ENCODE results near the gene TRAF2. TPM values are rescaled to one million over a fixed set of nuclear protein-coding genes. Genes with fewer than 3 reads are reported as not detected.

Gene TRAF2
- total and polyA plus RNA-seq, 2 of the 8 experiments (the other 6 are each of a cell fraction or from before 2014, with no cell fraction given), result 26.9 to 50.2 TPM

DNA sequence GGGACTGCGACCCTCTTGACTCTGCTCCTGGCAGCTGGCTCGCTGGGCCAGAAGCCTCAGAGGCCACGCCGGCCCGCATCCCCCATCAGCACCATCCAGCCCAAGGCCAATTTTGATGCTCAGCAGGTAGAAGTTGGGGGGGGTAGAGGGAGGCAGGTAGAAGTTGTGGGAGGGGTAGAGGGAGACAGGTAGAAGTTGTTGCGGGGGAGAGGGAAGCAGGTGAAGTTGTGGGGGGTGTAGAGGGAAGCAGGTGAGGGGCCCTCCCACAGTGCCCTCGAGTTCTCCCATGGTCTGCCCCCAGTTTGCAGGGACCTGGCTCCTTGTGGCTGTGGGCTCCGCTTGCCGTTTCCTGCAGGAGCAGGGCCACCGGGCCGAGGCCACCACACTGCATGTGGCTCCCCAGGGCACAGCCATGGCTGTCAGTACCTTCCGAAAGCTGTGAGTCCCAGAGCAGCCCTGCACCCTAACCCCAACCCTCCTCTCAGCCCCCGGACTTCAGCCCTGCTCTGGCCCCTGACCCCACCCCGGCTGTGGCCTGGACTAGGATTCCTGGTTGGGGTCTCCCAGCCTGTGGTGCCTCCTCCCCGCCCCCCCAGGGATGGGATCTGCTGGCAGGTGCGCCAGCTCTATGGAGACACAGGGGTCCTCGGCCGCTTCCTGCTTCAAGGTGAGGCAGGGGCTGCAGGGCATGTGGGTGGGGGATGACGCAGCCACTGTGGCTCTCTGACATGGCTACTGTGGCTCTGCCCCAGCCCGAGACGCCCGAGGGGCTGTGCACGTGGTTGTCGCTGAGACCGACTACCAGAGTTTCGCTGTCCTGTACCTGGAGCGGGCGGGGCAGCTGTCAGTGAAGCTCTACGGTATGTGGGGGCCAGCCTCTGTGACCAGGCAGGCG, 59.3 kb downstream of the TRAF2 start (continued):
- no peak for TF ChIP-seq CREB1 (IDR thresholded peaks at IDR 0.05)
- no peak for TF ChIP-seq SP4 (IDR thresholded peaks at IDR 0.05; ENCODE audit: low read length)
- TF ChIP-seq NANOG (IDR thresholded peaks at IDR 0.05; ENCODE audit: insufficient read depth, low read depth, low read length, poor library complexity, severe bottlenecking), result no peak
- TF ChIP-seq CHD1 (IDR thresholded peaks at IDR 0.05; ENCODE audit: low read depth, low read length), result no peak
- TF ChIP-seq HDAC6 (IDR thresholded peaks at IDR 0.05; ENCODE audit: low read depth, low read length), result no peak
- no peak for TF ChIP-seq BACH1 (IDR thresholded peaks at IDR 0.05; ENCODE audit: low read length)
- TF ChIP-seq MAFK (IDR thresholded peaks at IDR 0.05; ENCODE audit: low read depth, low read length), result no peak
- no peak for TF ChIP-seq KDM4A (IDR thresholded peaks at IDR 0.05; ENCODE audit: low read depth, low read length, severe bottlenecking)
- TF ChIP-seq POU5F1 (IDR thresholded peaks at IDR 0.05; ENCODE audit: low read depth, low read length), result no peak

Data from H1 (cell line).